CD8-positive, alpha-beta memory T cell (primary cell): ENCODE measurements around the gene OR8G1. TPM values are rescaled to one million over a fixed set of nuclear protein-coding genes. Genes with fewer than 3 reads are reported as not detected.
"Not testable (repeated sequence)": the region's sequence is repeated elsewhere in the genome, so short reads cannot be mapped to it uniquely, and the experiment has no call there.

Experiments
- CTCF ChIA-PET: fragments of 350-600 bp; sonication (Branson Sonifier 250); formaldehyde crosslinking; loops from one replicate; lab custom pipeline; 2021; ENCODE audit warnings: antibody characterized with exemption; lab: Charles Lee
- POLR2A ChIA-PET: fragments of 350-600 bp; sonication (Branson Sonifier 250); formaldehyde crosslinking; loops from one replicate; lab custom pipeline; 2021; ENCODE audit warnings: antibody characterized with exemption; lab: Charles Lee
- DNase-seq, 5 donors: peaks; one replicate each; pipeline versions ENCODE4 v3.0.0 to v3.0.0-alpha.2; 2020 to 2022; ENCODE audit warnings: mixed read lengths in 1 of 5
- H3K27ac ChIP-seq: one replicate; pipeline ENCODE4 v1.7.0; 2013; ENCODE audit warnings: low read depth, mild to moderate bottlenecking, low read length, moderate library complexity
- H3K27me3 ChIP-seq: 2 replicates; pipeline ENCODE4 v1.7.0; 2013; ENCODE audit warnings: low read length, mild to moderate bottlenecking; ENCODE audit not compliant: insufficient read depth, poor library complexity, severe bottlenecking
- H3K36me3 ChIP-seq: 2 replicates; pipeline ENCODE4 v1.7.0; 2013; ENCODE audit warnings: mild to moderate bottlenecking, low read length, moderate library complexity; ENCODE audit not compliant: insufficient read depth
- H3K4me1 ChIP-seq: 2 replicates; pipeline ENCODE4 v1.7.0; 2013; ENCODE audit warnings: mild to moderate bottlenecking, low read length, moderate library complexity; ENCODE audit not compliant: insufficient read depth
- H3K4me3 ChIP-seq: 2 replicates; pipeline ENCODE4 v1.7.0; 2013; ENCODE audit warnings: mild to moderate bottlenecking, low read length
- H3K9me3 ChIP-seq: 2 replicates; pipeline ENCODE4 v1.7.0; 2013; ENCODE audit warnings: mild to moderate bottlenecking, low read length
- H3K27ac Mint-ChIP-seq, 8 donors: one replicate each; pipeline ENCODE4 v1.8.0; 2020 to 2021; ENCODE audit warnings: mixed read lengths in 8 of 8, mild to moderate bottlenecking in 6 of 8, inconsistent platforms in 3 of 8, moderate library complexity in 3 of 8
- H3K27me3 Mint-ChIP-seq, 2 donors: one replicate each; pipeline ENCODE4 v1.8.0; 2020 to 2021; ENCODE audit warnings: mixed read lengths in 2 of 2, mild to moderate bottlenecking in 1 of 2, moderate library complexity in 1 of 2
- H3K36me3 Mint-ChIP-seq, 3 donors: one replicate each; pipeline ENCODE4 v1.8.0; 2020 to 2021; ENCODE audit warnings: mixed read lengths in 3 of 3, inconsistent platforms in 1 of 3, mild to moderate bottlenecking in 1 of 3
- H3K4me1 Mint-ChIP-seq, 3 donors: one replicate each; pipeline ENCODE4 v1.8.0; 2020 to 2021; ENCODE audit warnings: mixed read lengths in 3 of 3, inconsistent platforms in 1 of 3, mild to moderate bottlenecking in 1 of 3
- H3K4me3 Mint-ChIP-seq, 7 donors: one replicate each; pipeline ENCODE4 v1.8.0; 2020 to 2021; ENCODE audit warnings: mixed read lengths in 7 of 7, mild to moderate bottlenecking in 6 of 7, moderate library complexity in 4 of 7, inconsistent platforms in 2 of 7
- H3K9me3 Mint-ChIP-seq, 5 donors: one replicate each; pipeline ENCODE4 v1.8.0; 2020 to 2022; ENCODE audit warnings: mixed read lengths in 5 of 5, mild to moderate bottlenecking in 3 of 5, moderate library complexity in 2 of 5, inconsistent platforms in 1 of 5
- polyA plus RNA-seq: library from polyadenylated mRNA; unstranded; fragments of 300-500 nt; fragmentation: Illumina TruSeq; gene quantifications from one replicate; pipeline ENCODE4 v1.2.3, GENCODE V29; 2021
- total RNA-seq, 2 experiments: library from RNA; stranded (reverse); gene quantifications; one replicate each; pipeline ENCODE4 v1.2.3, GENCODE V29; 2021

The OR8G1 gene
- total and polyA plus RNA-seq, 3 experiments from 2014 or later = not detected

DNA sequence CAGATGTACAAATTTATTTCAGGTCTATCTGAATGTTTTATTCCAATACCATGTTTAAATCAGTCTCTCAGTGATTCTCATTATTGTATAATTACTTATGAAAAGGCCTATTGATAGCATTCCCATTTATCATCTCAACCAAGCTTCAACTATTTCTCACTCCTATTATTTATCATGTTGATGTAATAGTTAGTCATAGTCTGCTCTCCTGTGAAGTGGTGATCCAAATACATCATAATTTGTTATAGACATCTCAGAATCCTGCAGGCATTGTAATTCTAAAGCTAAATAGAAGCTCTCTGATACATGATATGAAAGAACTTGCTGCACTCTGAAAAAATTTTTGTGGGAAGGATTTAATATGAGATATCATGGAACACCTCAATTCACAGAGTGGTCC, 21.8 kb upstream of the OR8G1 start:
- H3K9me3 Mint-ChIP-seq = peaks cover 0 to 4% (median 0%) of the 10 kb centered on the region in 5 donors
- H3K4me3 Mint-ChIP-seq = no peak overlapping the region
- no peaks in the 10 kb centered on the region for H3K4me1 ChIP-seq
- H3K4me3 ChIP-seq = no peak overlapping the region
- DNase-seq = no peak
- H3K27me3 Mint-ChIP-seq = no peaks in the 10 kb centered on the region
- CTCF ChIA-PET = no interaction called here
- no peaks in the 10 kb centered on the region for H3K36me3 Mint-ChIP-seq
- no peak overlapping the region for H3K27ac Mint-ChIP-seq
- H3K4me1 Mint-ChIP-seq = no peaks in the 10 kb centered on the region
- POLR2A ChIA-PET = no interaction called here
- H3K36me3 ChIP-seq = no peaks in the 10 kb centered on the region
- H3K9me3 ChIP-seq = no peaks in the 10 kb centered on the region
- no peak overlapping the region for H3K27ac ChIP-seq
- no peaks in the 10 kb centered on the region for H3K27me3 ChIP-seq

DNA sequence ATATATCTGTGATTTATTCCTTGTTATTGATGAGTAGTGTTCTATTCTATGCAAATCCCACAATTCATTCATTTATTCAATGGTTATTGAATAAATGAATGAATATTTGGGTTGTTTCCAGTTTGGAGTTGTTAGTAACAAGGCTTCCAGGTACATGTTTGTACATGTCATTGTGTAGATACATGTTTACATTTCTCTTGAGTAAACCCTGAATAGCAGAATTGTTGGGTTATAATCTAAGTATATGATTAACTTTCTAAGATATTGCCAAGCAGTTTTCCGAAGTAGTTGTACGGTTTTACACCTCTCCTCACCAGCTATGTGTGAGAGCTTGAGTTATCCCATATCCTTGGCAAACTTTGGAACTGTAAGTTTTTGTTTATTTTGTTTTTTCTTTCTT, 18.5 kb upstream of the OR8G1 start:
- no peaks in the 10 kb centered on the region for H3K4me1 Mint-ChIP-seq
- no peak for DNase-seq
- no peak overlapping the region for H3K27ac Mint-ChIP-seq
- no peak overlapping the region for H3K4me3 Mint-ChIP-seq
- no peaks in the 10 kb centered on the region for H3K36me3 Mint-ChIP-seq
- H3K9me3 Mint-ChIP-seq = peaks cover 0 to 4% (median 0%) of the 10 kb centered on the region in 5 donors
- ChIA-PET POLR2A (no interaction called here), CTCF (no interaction called here)
- Histone ChIP-seq H3K27ac (no peak overlapping the region), H3K36me3 (no peaks in the 10 kb centered on the region), H3K27me3 (no peaks in the 10 kb centered on the region), H3K4me3 (no peak overlapping the region), H3K9me3 (no peaks in the 10 kb centered on the region), H3K4me1 (no peaks in the 10 kb centered on the region)
- H3K27me3 Mint-ChIP-seq = peaks cover 4 to 7% of the 10 kb centered on the region in 2 donors

GRCh38 chr11:124224618-124225423, 16.1 kb upstream of the OR8G1 start:
- H3K4me3 Mint-ChIP-seq, CTCF ChIA-PET, H3K4me1 ChIP-seq, H3K36me3 ChIP-seq, H3K4me1 Mint-ChIP-seq, H3K27me3 ChIP-seq, H3K9me3 Mint-ChIP-seq, POLR2A ChIA-PET, H3K27me3 Mint-ChIP-seq, DNase-seq, H3K9me3 ChIP-seq, H3K4me3 ChIP-seq, H3K27ac Mint-ChIP-seq, H3K36me3 Mint-ChIP-seq: not testable (repeated sequence)
- H3K27ac ChIP-seq = peak overlapping the region; percentile 48

DNA sequence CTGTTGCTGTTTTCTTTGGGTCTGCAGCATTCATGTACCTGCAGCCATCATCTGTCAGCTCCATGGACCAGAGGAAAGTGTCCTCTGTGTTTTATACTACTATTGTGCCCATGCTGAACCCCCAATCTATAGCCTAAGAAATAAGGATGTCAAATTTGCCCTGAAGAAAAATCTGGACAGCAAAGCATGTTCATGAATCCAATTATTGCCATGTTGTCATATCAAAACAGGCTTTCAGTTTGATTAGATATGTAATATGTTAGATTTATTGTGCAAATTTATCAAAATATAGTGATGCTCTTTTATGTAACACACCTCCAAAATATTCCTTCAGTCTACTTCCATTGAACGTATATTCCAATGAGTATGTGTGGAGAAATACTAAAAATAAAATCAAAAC, 15.4 kb upstream of the OR8G1 start:
- H3K27me3 ChIP-seq = no peaks in the 10 kb centered on the region
- H3K27ac ChIP-seq = no peak overlapping the region
- no peak overlapping the region for H3K4me3 ChIP-seq
- Mint-ChIP-seq H3K27ac (no peak overlapping the region), H3K27me3 (peaks cover 4 to 7% of the 10 kb centered on the region in 2 donors), H3K9me3 (no peaks in the 10 kb centered on the region), H3K36me3 (no peaks in the 10 kb centered on the region), H3K4me1 (no peaks in the 10 kb centered on the region), H3K4me3 (no peak overlapping the region)
- POLR2A ChIA-PET = no interaction called here
- H3K36me3 ChIP-seq = no peaks in the 10 kb centered on the region
- no peak for DNase-seq
- CTCF ChIA-PET = no interaction called here
- H3K4me1 ChIP-seq = no peaks in the 10 kb centered on the region
- H3K9me3 ChIP-seq = no peaks in the 10 kb centered on the region

DNA sequence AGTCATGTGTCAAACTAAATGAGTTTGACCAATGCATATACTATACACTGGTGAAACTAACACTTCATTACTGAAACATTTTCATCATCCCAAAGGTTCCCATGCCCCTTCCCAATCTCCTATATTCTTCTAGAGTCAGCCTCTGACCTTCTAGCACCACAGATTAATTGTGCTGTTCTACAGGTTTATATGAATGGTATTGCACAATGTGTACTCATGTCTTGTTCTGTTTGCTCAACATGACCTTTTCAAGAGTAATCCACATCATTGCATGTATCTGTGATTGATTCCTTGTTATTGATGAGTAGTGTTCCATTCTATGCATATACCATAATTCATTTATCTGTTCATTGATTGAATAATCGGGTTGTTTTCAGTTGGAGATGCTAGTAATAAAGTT, 7.5 kb upstream of the OR8G1 start:
- no peaks in the 10 kb centered on the region for H3K36me3 Mint-ChIP-seq
- ChIA-PET POLR2A (no interaction called here), CTCF (no interaction called here)
- H3K4me1 Mint-ChIP-seq = no peaks in the 10 kb centered on the region
- no peaks in the 10 kb centered on the region for H3K27me3 Mint-ChIP-seq
- H3K27me3 ChIP-seq = no peaks in the 10 kb centered on the region
- no peak for DNase-seq
- no peaks in the 10 kb centered on the region for H3K36me3 ChIP-seq
- no peaks in the 10 kb centered on the region for H3K9me3 ChIP-seq
- no peak overlapping the region for H3K4me3 ChIP-seq
- peaks cover 0 to 3% (median 0%) of the 10 kb centered on the region in 5 donors for H3K9me3 Mint-ChIP-seq
- H3K27ac ChIP-seq = no peak overlapping the region
- no peak overlapping the region for H3K4me3 Mint-ChIP-seq
- H3K27ac Mint-ChIP-seq = no peak overlapping the region
- no peaks in the 10 kb centered on the region for H3K4me1 ChIP-seq

DNA sequence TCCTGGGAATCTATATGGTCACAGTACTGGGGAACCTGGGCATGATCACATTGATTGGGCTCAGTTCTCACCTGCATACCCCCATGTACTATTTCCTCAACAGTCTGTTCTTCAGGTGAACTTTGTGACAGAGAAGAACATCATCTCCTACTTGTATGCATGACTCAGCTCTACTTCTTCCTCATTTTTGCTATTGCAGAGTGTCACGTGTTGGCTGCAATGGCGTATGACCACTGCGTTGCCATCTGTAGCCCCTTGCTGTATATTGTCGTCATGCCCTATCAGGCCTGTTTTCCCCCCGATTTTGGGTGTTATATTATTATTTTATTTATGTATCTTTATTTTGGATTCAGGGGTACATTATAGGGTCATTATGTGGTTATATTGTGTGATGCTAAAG, 2.4 kb upstream of the OR8G1 start:
- H3K9me3 ChIP-seq = no peaks in the 10 kb centered on the region
- no peaks in the 10 kb centered on the region for H3K4me1 Mint-ChIP-seq

DNA sequence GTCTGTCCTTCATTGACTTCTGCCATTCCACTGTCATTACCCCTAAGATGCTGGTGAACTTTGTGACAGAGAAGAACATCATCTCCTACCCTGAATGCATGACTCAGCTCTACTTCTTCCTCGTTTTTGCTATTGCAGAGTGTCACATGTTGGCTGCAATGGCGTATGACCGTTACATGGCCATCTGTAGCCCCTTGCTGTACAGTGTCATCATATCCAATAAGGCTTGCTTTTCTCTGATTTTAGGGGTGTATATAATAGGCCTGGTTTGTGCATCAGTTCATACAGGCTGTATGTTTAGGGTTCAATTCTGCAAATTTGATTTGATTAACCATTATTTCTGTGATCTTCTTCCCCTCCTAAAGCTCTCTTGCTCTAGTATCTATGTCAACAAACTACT, 9.0 kb downstream of the OR8G1 start:
- H3K9me3 Mint-ChIP-seq, H3K4me3 ChIP-seq, H3K4me3 Mint-ChIP-seq, DNase-seq, H3K9me3 ChIP-seq, H3K27ac ChIP-seq, H3K27me3 ChIP-seq, H3K27ac Mint-ChIP-seq, POLR2A ChIA-PET, H3K27me3 Mint-ChIP-seq, H3K36me3 ChIP-seq, CTCF ChIA-PET, H3K4me1 ChIP-seq, H3K36me3 Mint-ChIP-seq, H3K4me1 Mint-ChIP-seq: not testable (repeated sequence)

More for the DNA sequence above, 2.4 kb upstream of the OR8G1 start:
- H3K36me3 Mint-ChIP-seq = no peaks in the 10 kb centered on the region
- Histone ChIP-seq H3K27me3 (no peaks in the 10 kb centered on the region), H3K4me3 (no peak overlapping the region), H3K27ac (no peak overlapping the region), H3K4me1 (no peaks in the 10 kb centered on the region), H3K36me3 (no peaks in the 10 kb centered on the region)
- no peaks in the 10 kb centered on the region for H3K27me3 Mint-ChIP-seq
- H3K27ac Mint-ChIP-seq = no peak overlapping the region
- DNase-seq = no peak
- no peak overlapping the region for H3K4me3 Mint-ChIP-seq
- ChIA-PET CTCF (no interaction called here), POLR2A (no interaction called here)
- H3K9me3 Mint-ChIP-seq = peaks cover 0 to 8% (median 0%) of the 10 kb centered on the region in 5 donors

- Mint-ChIP-seq H3K4me1 (no peaks in the 10 kb centered on the region), H3K9me3 (peaks cover 0 to 5% (median 0%) of the 10 kb centered on the region in 5 donors), H3K36me3 (no peaks in the 10 kb centered on the region), H3K4me3 (no peak within 1 kb of the TSS), H3K27ac (peak within 1 kb of the TSS in 1 of 8 donors; percentile 67), H3K27me3 (peaks cover 0 to 3% of the 10 kb centered on the region in 2 donors)
- Histone ChIP-seq H3K36me3 (no peaks in the 10 kb centered on the region), H3K4me1 (no peaks in the 10 kb centered on the region), H3K27me3 (no peaks in the 10 kb centered on the region), H3K27ac (no peak within 1 kb of the TSS), H3K4me3 (no peak within 1 kb of the TSS), H3K9me3 (no peaks in the 10 kb centered on the region)
- ChIA-PET CTCF (no interaction called here), POLR2A (no interaction called here)
- DNase-seq = no peak
These were observed 15.2 kb downstream of the OR8G1 start, which contains the start of gene OR8G5 for GRCh38 chr11:124256076-124256475. OR8G5 (plus strand) TSS chr11:124256376; CDS start chr11:124264932, 8,556 bp downstream.
